ENCODE results near the gene MNDA.

The MNDA gene

GRCh38 chr1:158830904-158831507 is at the start of gene MNDA:
MNDA (plus strand) TSS chr1:158831351; CDS start chr1:158842154, 10,803 bp downstream.
- Histone ChIP-seq H3K79me2 (ENCODE audit: insufficient read depth, low read length) (no peaks in the 10 kb centered on the region), H3K4me2 (ENCODE audit: low read length) (no peak within 1 kb of the TSS), H4K20me1 (ENCODE audit: insufficient read depth, low read length) (no peaks in the 10 kb centered on the region), H2AFZ (ENCODE audit: low read length) (no peak within 1 kb of the TSS), H3K4me1 (ENCODE audit: insufficient read depth, low read length, severe bottlenecking) (no peaks in the 10 kb centered on the region), H3K9ac (ENCODE audit: low read length) (no peak within 1 kb of the TSS), H3K4me3 (ENCODE audit: low read depth, low read length, poor library complexity, severe bottlenecking) (no peak within 1 kb of the TSS), H3K9me3 (ENCODE audit: low read length) (no peaks in the 10 kb centered on the region), H3K27me3 (ENCODE audit: insufficient read depth, low read length) (no peaks in the 10 kb centered on the region), H3K36me3 (ENCODE audit: insufficient read depth, low read length) (no peaks in the 10 kb centered on the region), H3F3A (ENCODE audit: insufficient read depth, low read length) (no peaks in the 10 kb centered on the region), H3K27ac (ENCODE audit: low read depth, low read length, poor library complexity, severe bottlenecking) (no peak within 1 kb of the TSS), H3K9me2 (ENCODE audit: low read depth, low read length) (no peaks in the 10 kb centered on the region)
- TF ChIP-seq EZH2 (IDR thresholded peaks at IDR 0.05; ENCODE audit: borderline replicate concordance, low read length) = no peak
- TF ChIP-seq CTCF (IDR thresholded peaks at IDR 0.05; ENCODE audit: low read length) = no peak

GRCh38 chr1:158793604-158794003 is 37.5 kb upstream of the MNDA start:
- TF ChIP-seq EZH2 (IDR thresholded peaks at IDR 0.05; ENCODE audit: borderline replicate concordance, low read length) (no peak), CTCF (IDR thresholded peaks at IDR 0.05; ENCODE audit: low read length) (peak; percentile 65)
- H3K27me3 ChIP-seq (ENCODE audit: insufficient read depth, low read length) = no peaks in the 10 kb centered on the region
- no peaks in the 10 kb centered on the region for H3K4me1 ChIP-seq (ENCODE audit: insufficient read depth, low read length, severe bottlenecking)
- H3K9me2 ChIP-seq (ENCODE audit: low read depth, low read length) = no peaks in the 10 kb centered on the region
- H4K20me1 ChIP-seq (ENCODE audit: insufficient read depth, low read length) = no peaks in the 10 kb centered on the region
- no peaks in the 10 kb centered on the region for H3K79me2 ChIP-seq (ENCODE audit: insufficient read depth, low read length)
- no peak overlapping the region for H3K9ac ChIP-seq (ENCODE audit: low read length)
- no peak overlapping the region for H3K27ac ChIP-seq (ENCODE audit: low read depth, low read length, poor library complexity, severe bottlenecking)
- no peaks in the 10 kb centered on the region for H3K36me3 ChIP-seq (ENCODE audit: insufficient read depth, low read length)
- no peaks in the 10 kb centered on the region for H3F3A ChIP-seq (ENCODE audit: insufficient read depth, low read length)
- no peaks in the 10 kb centered on the region for H3K9me3 ChIP-seq (ENCODE audit: low read length)
- no peak overlapping the region for H3K4me2 ChIP-seq (ENCODE audit: low read length)
- no peak overlapping the region for H2AFZ ChIP-seq (ENCODE audit: low read length)
- no peak overlapping the region for H3K4me3 ChIP-seq (ENCODE audit: low read depth, low read length, poor library complexity, severe bottlenecking)

GRCh38 chr1:158794247-158794646 is 36.9 kb upstream of the MNDA start:
- H3K4me1 ChIP-seq (ENCODE audit: insufficient read depth, low read length, severe bottlenecking) = no peaks in the 10 kb centered on the region
- H4K20me1 ChIP-seq (ENCODE audit: insufficient read depth, low read length) = no peaks in the 10 kb centered on the region
- no peaks in the 10 kb centered on the region for H3K9me2 ChIP-seq (ENCODE audit: low read depth, low read length)
- no peaks in the 10 kb centered on the region for H3K36me3 ChIP-seq (ENCODE audit: insufficient read depth, low read length)
- no peak overlapping the region for H3K4me3 ChIP-seq (ENCODE audit: low read depth, low read length, poor library complexity, severe bottlenecking)
- H3K79me2 ChIP-seq (ENCODE audit: insufficient read depth, low read length) = no peaks in the 10 kb centered on the region
- no peaks in the 10 kb centered on the region for H3K27me3 ChIP-seq (ENCODE audit: insufficient read depth, low read length)
- no peak overlapping the region for H2AFZ ChIP-seq (ENCODE audit: low read length)
- no peaks in the 10 kb centered on the region for H3F3A ChIP-seq (ENCODE audit: insufficient read depth, low read length)
- H3K27ac ChIP-seq (ENCODE audit: low read depth, low read length, poor library complexity, severe bottlenecking) = no peak overlapping the region
- H3K9ac ChIP-seq (ENCODE audit: low read length) = no peak overlapping the region
- no peaks in the 10 kb centered on the region for H3K9me3 ChIP-seq (ENCODE audit: low read length)
- no peak overlapping the region for H3K4me2 ChIP-seq (ENCODE audit: low read length)
- TF ChIP-seq CTCF (IDR thresholded peaks at IDR 0.05; ENCODE audit: low read length) (no peak), EZH2 (IDR thresholded peaks at IDR 0.05; ENCODE audit: borderline replicate concordance, low read length) (no peak)
